ENCODE data around the gene MEX3B. TPM values are rescaled to one million over a fixed set of nuclear protein-coding genes. Genes with fewer than 3 reads are reported as not detected.

The MEX3B gene
- total and polyA plus RNA-seq, 2 donors (not counting 3 experiments of a cell fraction or from before 2014, with no cell fraction given) = 11.0 to 22.6 TPM

DNA sequence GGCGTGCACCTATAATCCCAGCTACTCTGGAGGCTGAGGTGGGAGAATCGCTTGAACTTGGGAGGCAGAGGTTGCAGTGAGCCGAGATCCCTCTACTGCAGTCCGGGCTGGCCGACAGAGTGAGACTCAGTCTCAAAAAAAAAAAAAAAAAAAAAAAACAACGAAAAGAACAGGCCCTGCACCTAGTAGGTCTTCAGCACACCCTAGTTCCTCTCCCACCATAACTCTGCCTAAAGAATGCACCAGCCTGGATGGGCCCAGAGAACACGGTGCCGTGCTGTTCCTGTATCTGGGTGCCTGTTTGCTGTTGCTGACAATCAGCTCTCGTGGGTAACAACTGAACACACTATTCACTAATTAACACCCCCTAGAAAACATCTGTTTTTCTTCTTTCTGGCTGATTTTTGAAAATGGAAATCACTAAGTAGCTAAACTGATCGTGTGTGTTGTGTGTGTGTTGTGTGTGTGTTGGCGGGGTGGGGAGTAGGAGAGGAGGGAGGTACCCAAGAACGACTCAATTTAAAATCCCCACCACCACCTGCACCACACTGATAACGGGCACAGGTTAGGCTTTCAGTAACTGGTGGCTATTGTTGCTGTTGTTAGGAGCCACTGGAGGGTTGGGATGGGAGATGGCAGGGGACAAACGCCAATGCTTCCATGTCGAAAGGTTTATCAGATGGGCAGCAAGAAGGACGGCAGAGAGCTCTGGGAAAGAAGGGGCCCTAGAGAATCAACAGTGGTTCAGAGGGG is 40.6 kb upstream of the MEX3B start:
- no peaks in the 10 kb centered on the region for H3K9me3 ChIP-seq (replicated peaks; ENCODE audit: control insufficient read depth, insufficient read depth, low read length)
- POLR2A ChIA-PET = no interaction called here

More for the DNA sequence above, 40.6 kb upstream of the MEX3B start:
- H2AFZ ChIP-seq (ENCODE audit: low read depth, low read length) = no peak overlapping the region
- H3K9ac ChIP-seq (replicated peaks; ENCODE audit: extremely low read depth, insufficient read depth, low read length) = no peak overlapping the region
- intact Hi-C loops (cut with micrococcal nuclease) = no loop called here
- FAIRE-seq = no peak
- no TSS peak for BruUV-seq (replicated peaks)
- H3K36me3 ChIP-seq (ENCODE audit: control insufficient read depth in 2 of 2, extremely low read depth in 1 of 2, insufficient read depth in 2 of 2, low read length in 2 of 2) = no peaks in the 10 kb centered on the region
- H3K4me3 ChIP-seq (replicated peaks in 1 of 3; ENCODE audit: insufficient read depth in 1 of 3, low read depth in 1 of 3, low read length in 3 of 3) = no peak overlapping the region
- TF ChIP-seq JUN (IDR thresholded peaks at IDR 0.05; ENCODE audit: borderline replicate concordance, insufficient read depth, insufficient read length, low read depth) (no peak), EZH2 (IDR thresholded peaks at IDR 0.05; ENCODE audit: borderline replicate concordance, low read depth, low read length, severe bottlenecking) (no peak), MYC (IDR thresholded peaks at IDR 0.05; ENCODE audit: low read depth, low read length) (no peak), POLR2AphosphoS5 (IDR thresholded peaks at IDR 0.05; ENCODE audit: insufficient read depth, low read depth, low read length) (no peak), FOS (IDR thresholded peaks at IDR 0.05; ENCODE audit: borderline replicate concordance, insufficient read depth, low read length) (no peak), GATA2 (IDR thresholded peaks at IDR 0.05; ENCODE audit: insufficient read depth, insufficient read length, low read depth, low read length) (no peak), POLR2A (IDR thresholded peaks at IDR 0.05; ENCODE audit: low read depth, low read length) (no peak)
- TF ChIP-seq, protein P1, sequence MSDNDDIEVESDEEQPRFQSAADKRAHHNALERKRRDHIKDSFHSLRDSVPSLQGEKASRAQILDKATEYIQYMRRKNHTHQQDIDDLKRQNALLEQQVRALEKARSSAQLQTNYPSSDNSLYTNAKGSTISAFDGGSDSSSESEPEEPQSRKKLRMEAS (IDR thresholded peaks at IDR 0.05; ENCODE audit: insufficient read depth, insufficient read length) = no peak
- TF ChIP-seq, protein P2, sequence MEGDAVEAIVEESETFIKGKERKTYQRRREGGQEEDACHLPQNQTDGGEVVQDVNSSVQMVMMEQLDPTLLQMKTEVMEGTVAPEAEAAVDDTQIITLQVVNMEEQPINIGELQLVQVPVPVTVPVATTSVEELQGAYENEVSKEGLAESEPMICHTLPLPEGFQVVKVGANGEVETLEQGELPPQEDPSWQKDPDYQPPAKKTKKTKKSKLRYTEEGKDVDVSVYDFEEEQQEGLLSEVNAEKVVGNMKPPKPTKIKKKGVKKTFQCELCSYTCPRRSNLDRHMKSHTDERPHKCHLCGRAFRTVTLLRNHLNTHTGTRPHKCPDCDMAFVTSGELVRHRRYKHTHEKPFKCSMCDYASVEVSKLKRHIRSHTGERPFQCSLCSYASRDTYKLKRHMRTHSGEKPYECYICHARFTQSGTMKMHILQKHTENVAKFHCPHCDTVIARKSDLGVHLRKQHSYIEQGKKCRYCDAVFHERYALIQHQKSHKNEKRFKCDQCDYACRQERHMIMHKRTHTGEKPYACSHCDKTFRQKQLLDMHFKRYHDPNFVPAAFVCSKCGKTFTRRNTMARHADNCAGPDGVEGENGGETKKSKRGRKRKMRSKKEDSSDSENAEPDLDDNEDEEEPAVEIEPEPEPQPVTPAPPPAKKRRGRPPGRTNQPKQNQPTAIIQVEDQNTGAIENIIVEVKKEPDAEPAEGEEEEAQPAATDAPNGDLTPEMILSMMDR (IDR thresholded peaks at IDR 0.05; ENCODE audit: extremely low read depth in 1 of 2, insufficient read depth in 1 of 2, low read depth in 1 of 2, low read length in 2 of 2) = no peak
- H3K9me1 ChIP-seq (replicated peaks; ENCODE audit: control insufficient read depth, extremely low read depth, insufficient read depth, low read length) = no peaks in the 10 kb centered on the region
- CTCF ChIA-PET = interaction anchor here (1.3 kb wide), 1 partner anchor 22 kb away, joined by 3 read pairs; no protein-coding TSS in a partner anchor
- H3K4me2 ChIP-seq (ENCODE audit: insufficient read depth, low read length) = no peak overlapping the region
- H3K27ac ChIP-seq (ENCODE audit: insufficient read depth, low read depth, low read length) = no peak overlapping the region
- no peak for DNase-seq (ENCODE audit: low read depth, low spot score)
- no peaks in the 10 kb centered on the region for H3K4me1 ChIP-seq (ENCODE audit: control insufficient read depth, extremely low read depth, insufficient read depth, low read length)
- dilution Hi-C loops (cut with MboI; ENCODE audit: extremely low pct_ligation_motif_present, low sequenced_read_pairs) = no loop called here
- peaks cover 0 to 4% of the 10 kb centered on the region in 2 experiments for H3K27me3 ChIP-seq (ENCODE audit: control insufficient read depth in 2 of 2, insufficient read depth in 2 of 2, low read length in 2 of 2)
- no peaks in the 10 kb centered on the region for H4K20me1 ChIP-seq (replicated peaks; ENCODE audit: control insufficient read depth, extremely low read depth, insufficient read depth, low read length)
- H3K79me2 ChIP-seq (ENCODE audit: control insufficient read depth, insufficient read depth, low read length) = no peaks in the 10 kb centered on the region
